ENCODE data around the gene LTB.
A peak's percentile ranks its signal among the peaks of the same experiment; 100 is the strongest.

Gene LTB

GRCh38 chr6:31540640-31541039, 41.6 kb downstream of the LTB start:
- H3K27me3 ChIP-seq (ENCODE audit: control insufficient read depth in 2 of 2, insufficient read depth in 2 of 2, low read length in 2 of 2) = no peaks in the 10 kb centered on the region
- no peaks in the 10 kb centered on the region for H3K9me3 ChIP-seq (ENCODE audit: control insufficient read depth in 2 of 2, low read length in 2 of 2)
- H3K27ac ChIP-seq (ENCODE audit: low read depth in 2 of 2, low read length in 2 of 2) = peak overlapping the region; percentile 92 to 93
- H3K36me3 ChIP-seq (ENCODE audit: control insufficient read depth in 2 of 2, insufficient read depth in 2 of 2, low read length in 2 of 2) = peaks cover 35 to 39% of the 10 kb centered on the region in 2 donors
- H3K4me3 ChIP-seq (ENCODE audit: low read length in 2 of 2) = peak overlapping the region; percentile 96 to 98
- peak overlapping the region; percentile 92 to 96 for H3K9ac ChIP-seq (ENCODE audit: low read depth in 1 of 2, low read length in 2 of 2)
- H3K4me1 ChIP-seq (ENCODE audit: control insufficient read depth in 2 of 2, insufficient read depth in 2 of 2, low read length in 2 of 2) = peaks cover 18 to 26% of the 10 kb centered on the region in 2 donors

- peaks cover 52 to 57% of the 10 kb centered on the region in 2 donors for H3K36me3 ChIP-seq (ENCODE audit: control insufficient read depth in 2 of 2, insufficient read depth in 2 of 2, low read length in 2 of 2)
- no peak overlapping the region for H3K4me3 ChIP-seq (ENCODE audit: low read length in 2 of 2)
- no peaks in the 10 kb centered on the region for H3K27me3 ChIP-seq (ENCODE audit: control insufficient read depth in 2 of 2, insufficient read depth in 2 of 2, low read length in 2 of 2)
- H3K4me1 ChIP-seq (ENCODE audit: control insufficient read depth in 2 of 2, insufficient read depth in 2 of 2, low read length in 2 of 2) = peaks cover 18 to 26% of the 10 kb centered on the region in 2 donors
- no peak overlapping the region for H3K27ac ChIP-seq (ENCODE audit: low read depth in 2 of 2, low read length in 2 of 2)
- no peaks in the 10 kb centered on the region for H3K9me3 ChIP-seq (ENCODE audit: control insufficient read depth in 2 of 2, low read length in 2 of 2)
- no peak overlapping the region for H3K9ac ChIP-seq (ENCODE audit: low read depth in 1 of 2, low read length in 2 of 2)
These were observed 43.3 kb downstream of the LTB start for GRCh38 chr6:31538805-31539400.

- H3K4me3 ChIP-seq (ENCODE audit: low read length in 2 of 2) = no peak overlapping the region
- peaks cover 15 to 21% of the 10 kb centered on the region in 2 donors for H3K4me1 ChIP-seq (ENCODE audit: control insufficient read depth in 2 of 2, insufficient read depth in 2 of 2, low read length in 2 of 2)
- H3K27me3 ChIP-seq (ENCODE audit: control insufficient read depth in 2 of 2, insufficient read depth in 2 of 2, low read length in 2 of 2) = no peaks in the 10 kb centered on the region
- H3K9ac ChIP-seq (ENCODE audit: low read depth in 1 of 2, low read length in 2 of 2) = no peak overlapping the region
- no peaks in the 10 kb centered on the region for H3K9me3 ChIP-seq (ENCODE audit: control insufficient read depth in 2 of 2, low read length in 2 of 2)
- H3K27ac ChIP-seq (ENCODE audit: low read depth in 2 of 2, low read length in 2 of 2) = no peak overlapping the region
- H3K36me3 ChIP-seq (ENCODE audit: control insufficient read depth in 2 of 2, insufficient read depth in 2 of 2, low read length in 2 of 2) = peaks cover 79 to 86% of the 10 kb centered on the region in 2 donors
These were observed 46.5 kb downstream of the LTB start for GRCh38 chr6:31535538-31536324.

- H3K27ac ChIP-seq (ENCODE audit: low read depth in 2 of 2, low read length in 2 of 2) = no peak overlapping the region
- H3K9ac ChIP-seq (ENCODE audit: low read depth in 1 of 2, low read length in 2 of 2) = no peak overlapping the region
- peaks cover 81 to 86% of the 10 kb centered on the region in 2 donors for H3K36me3 ChIP-seq (ENCODE audit: control insufficient read depth in 2 of 2, insufficient read depth in 2 of 2, low read length in 2 of 2)
- peaks cover 5 to 9% of the 10 kb centered on the region in 2 donors for H3K4me1 ChIP-seq (ENCODE audit: control insufficient read depth in 2 of 2, insufficient read depth in 2 of 2, low read length in 2 of 2)
- H3K4me3 ChIP-seq (ENCODE audit: low read length in 2 of 2) = no peak overlapping the region
- H3K27me3 ChIP-seq (ENCODE audit: control insufficient read depth in 2 of 2, insufficient read depth in 2 of 2, low read length in 2 of 2) = no peaks in the 10 kb centered on the region
- no peaks in the 10 kb centered on the region for H3K9me3 ChIP-seq (ENCODE audit: control insufficient read depth in 2 of 2, low read length in 2 of 2)
These were observed 47.6 kb downstream of the LTB start for GRCh38 chr6:31534521-31535040.

DNA sequence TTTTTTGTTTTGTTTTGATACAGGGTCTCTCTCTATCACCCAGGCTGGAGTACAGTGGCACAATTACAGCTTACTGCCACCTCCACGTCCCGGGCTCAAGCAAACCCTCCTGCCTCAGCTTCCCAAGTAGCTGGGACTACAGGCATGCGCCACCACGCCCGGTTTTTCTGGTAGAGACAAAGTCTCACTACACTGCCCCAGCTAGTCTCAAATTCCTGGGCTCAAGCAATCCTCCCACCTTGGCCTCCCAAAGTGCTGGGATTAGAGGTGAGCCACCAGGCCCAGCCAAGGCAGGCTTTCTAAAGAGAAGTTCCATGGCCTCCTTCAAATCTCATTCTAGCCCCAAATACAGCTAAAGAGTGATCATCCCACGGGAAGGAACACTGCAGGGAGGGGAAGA, 48.2 kb downstream of the LTB start:
- Histone ChIP-seq H3K27me3 (ENCODE audit: control insufficient read depth in 2 of 2, insufficient read depth in 2 of 2, low read length in 2 of 2) (no peaks in the 10 kb centered on the region), H3K9me3 (ENCODE audit: control insufficient read depth in 2 of 2, low read length in 2 of 2) (no peaks in the 10 kb centered on the region), H3K4me3 (ENCODE audit: low read length in 2 of 2) (no peak overlapping the region), H3K36me3 (ENCODE audit: control insufficient read depth in 2 of 2, insufficient read depth in 2 of 2, low read length in 2 of 2) (peaks cover 76 to 82% of the 10 kb centered on the region in 2 donors), H3K4me1 (ENCODE audit: control insufficient read depth in 2 of 2, insufficient read depth in 2 of 2, low read length in 2 of 2) (peaks cover under 1 to 3% of the 10 kb centered on the region in 2 donors), H3K9ac (ENCODE audit: low read depth in 1 of 2, low read length in 2 of 2) (no peak overlapping the region), H3K27ac (ENCODE audit: low read depth in 2 of 2, low read length in 2 of 2) (no peak overlapping the region)

DNA sequence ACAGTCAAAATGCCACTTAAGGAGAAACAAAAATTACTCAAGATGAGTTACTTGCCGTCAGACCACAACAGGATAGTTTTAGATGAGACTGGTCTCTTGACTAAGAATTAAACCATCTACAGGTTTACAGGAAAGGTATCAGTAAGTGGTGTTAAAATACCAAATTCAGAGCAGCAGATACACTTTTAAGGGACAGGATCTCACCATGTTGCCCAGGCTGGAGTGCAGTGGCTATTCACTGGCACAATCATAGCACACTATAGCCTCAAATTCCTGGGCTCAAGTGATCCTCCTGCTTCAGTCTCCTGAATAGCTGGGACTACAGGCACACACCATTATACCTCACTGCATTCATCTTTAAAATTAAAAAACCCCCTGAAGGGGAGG, 48.8 kb downstream of the LTB start:
- Histone ChIP-seq H3K36me3 (ENCODE audit: control insufficient read depth in 2 of 2, insufficient read depth in 2 of 2, low read length in 2 of 2) (peaks cover 71 to 76% of the 10 kb centered on the region in 2 donors), H3K4me1 (ENCODE audit: control insufficient read depth in 2 of 2, insufficient read depth in 2 of 2, low read length in 2 of 2) (no peaks in the 10 kb centered on the region), H3K9ac (ENCODE audit: low read depth in 1 of 2, low read length in 2 of 2) (no peak overlapping the region), H3K4me3 (ENCODE audit: low read length in 2 of 2) (no peak overlapping the region), H3K27ac (ENCODE audit: low read depth in 2 of 2, low read length in 2 of 2) (no peak overlapping the region), H3K27me3 (ENCODE audit: control insufficient read depth in 2 of 2, insufficient read depth in 2 of 2, low read length in 2 of 2) (no peaks in the 10 kb centered on the region), H3K9me3 (ENCODE audit: control insufficient read depth in 2 of 2, low read length in 2 of 2) (no peaks in the 10 kb centered on the region)

DNA sequence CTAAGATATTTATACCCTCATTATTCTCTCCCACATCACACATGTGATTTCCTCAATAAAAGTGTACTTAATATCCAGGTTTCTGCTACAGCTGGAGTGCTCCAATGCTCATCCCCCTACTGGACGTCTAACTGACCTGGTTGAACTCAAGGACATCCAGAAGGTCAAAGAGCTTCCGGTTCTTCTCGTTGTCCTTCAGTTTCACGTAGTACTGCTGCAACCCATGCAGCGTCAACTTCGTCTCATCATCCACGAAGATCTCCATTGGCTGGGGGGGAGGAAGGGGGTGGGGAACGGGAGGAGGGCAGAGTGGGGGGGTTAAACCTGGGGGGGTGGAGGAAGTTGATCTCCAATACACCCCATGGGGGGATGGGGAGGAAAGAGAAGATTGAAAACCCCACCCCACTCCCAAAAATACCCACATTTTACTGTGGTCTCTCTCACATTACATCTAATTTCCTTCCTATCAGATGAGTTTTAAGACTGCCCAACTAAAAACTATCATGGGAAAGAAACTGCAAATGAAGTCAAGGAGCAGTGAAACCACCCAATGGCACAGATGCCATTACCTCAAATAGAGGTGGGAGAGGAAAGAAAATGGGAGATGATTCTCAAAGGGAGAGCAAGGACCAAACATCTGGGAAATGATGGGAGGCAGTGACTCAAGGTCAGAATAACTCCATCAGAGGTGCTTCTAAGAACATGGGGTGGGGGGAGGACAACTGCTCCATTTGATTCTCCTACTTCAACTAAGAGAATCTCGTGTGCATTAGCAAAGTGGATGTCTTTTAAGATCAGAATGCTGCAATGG, 49.4 kb downstream of the LTB start:
- Histone ChIP-seq H3K36me3 (ENCODE audit: control insufficient read depth in 2 of 2, insufficient read depth in 2 of 2, low read length in 2 of 2) (peaks cover 66 to 71% of the 10 kb centered on the region in 2 donors), H3K4me1 (ENCODE audit: control insufficient read depth in 2 of 2, insufficient read depth in 2 of 2, low read length in 2 of 2) (no peaks in the 10 kb centered on the region), H3K9me3 (ENCODE audit: control insufficient read depth in 2 of 2, low read length in 2 of 2) (no peaks in the 10 kb centered on the region), H3K9ac (ENCODE audit: low read depth in 1 of 2, low read length in 2 of 2) (no peak overlapping the region), H3K27ac (ENCODE audit: low read depth in 2 of 2, low read length in 2 of 2) (no peak overlapping the region), H3K27me3 (ENCODE audit: control insufficient read depth in 2 of 2, insufficient read depth in 2 of 2, low read length in 2 of 2) (no peaks in the 10 kb centered on the region), H3K4me3 (ENCODE audit: low read length in 2 of 2) (no peak overlapping the region)

DNA sequence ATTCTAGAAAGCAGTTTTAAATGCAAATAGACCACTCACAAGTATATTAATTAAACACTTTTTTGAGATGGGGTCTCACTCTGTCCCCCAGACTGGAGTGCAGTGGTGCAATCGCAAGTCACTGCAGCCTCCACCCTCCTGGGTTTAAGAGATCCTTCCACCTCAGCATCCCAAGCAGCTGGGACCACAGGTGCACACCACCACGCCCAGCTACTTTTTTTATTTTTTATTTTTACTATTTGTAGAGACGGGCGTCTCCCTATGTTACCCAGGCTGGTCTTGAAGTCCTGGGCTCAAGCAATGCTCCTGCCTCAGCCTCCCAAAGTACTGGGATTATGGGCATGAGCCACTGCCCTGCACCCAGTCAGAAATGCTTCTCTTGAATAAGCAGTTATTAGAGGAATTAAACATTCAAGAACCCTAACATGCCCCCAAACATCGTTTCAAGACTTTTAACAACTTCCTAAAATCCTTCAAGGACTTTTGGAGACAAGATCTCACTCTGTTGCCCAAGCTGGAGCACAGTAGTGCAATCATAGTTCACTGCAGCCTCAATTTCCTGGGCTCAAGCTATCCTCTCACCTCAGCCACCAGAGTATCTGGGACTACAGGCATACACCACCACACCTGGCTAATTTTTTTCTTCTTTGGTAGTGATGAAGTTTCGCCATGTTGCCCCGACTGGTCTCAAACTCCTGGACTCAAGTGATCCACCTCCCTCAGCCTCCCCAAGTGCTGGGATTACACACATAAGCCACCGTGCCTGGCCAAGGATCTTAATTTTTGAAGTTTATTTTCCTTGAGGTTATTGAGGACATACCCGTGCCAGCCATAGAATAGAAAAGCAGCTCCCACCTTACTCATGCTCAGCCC, 50.2 kb downstream of the LTB start:
- Histone ChIP-seq H3K36me3 (ENCODE audit: control insufficient read depth in 2 of 2, insufficient read depth in 2 of 2, low read length in 2 of 2) (peaks cover 66 to 68% of the 10 kb centered on the region in 2 donors), H3K9ac (ENCODE audit: low read depth in 1 of 2, low read length in 2 of 2) (no peak overlapping the region), H3K4me3 (ENCODE audit: low read length in 2 of 2) (no peak overlapping the region), H3K4me1 (ENCODE audit: control insufficient read depth in 2 of 2, insufficient read depth in 2 of 2, low read length in 2 of 2) (no peaks in the 10 kb centered on the region), H3K27ac (ENCODE audit: low read depth in 2 of 2, low read length in 2 of 2) (no peak overlapping the region), H3K27me3 (ENCODE audit: control insufficient read depth in 2 of 2, insufficient read depth in 2 of 2, low read length in 2 of 2) (no peaks in the 10 kb centered on the region), H3K9me3 (ENCODE audit: control insufficient read depth in 2 of 2, low read length in 2 of 2) (no peaks in the 10 kb centered on the region)

- Histone ChIP-seq H3K9ac (ENCODE audit: low read depth in 1 of 2, low read length in 2 of 2) (no peak overlapping the region), H3K9me3 (ENCODE audit: control insufficient read depth in 2 of 2, low read length in 2 of 2) (no peaks in the 10 kb centered on the region), H3K4me3 (ENCODE audit: low read length in 2 of 2) (no peak overlapping the region), H3K4me1 (ENCODE audit: control insufficient read depth in 2 of 2, insufficient read depth in 2 of 2, low read length in 2 of 2) (no peaks in the 10 kb centered on the region), H3K27me3 (ENCODE audit: control insufficient read depth in 2 of 2, insufficient read depth in 2 of 2, low read length in 2 of 2) (no peaks in the 10 kb centered on the region), H3K36me3 (ENCODE audit: control insufficient read depth in 2 of 2, insufficient read depth in 2 of 2, low read length in 2 of 2) (peaks cover 60 to 61% of the 10 kb centered on the region in 2 donors), H3K27ac (ENCODE audit: low read depth in 2 of 2, low read length in 2 of 2) (no peak overlapping the region)
These were observed 51.1 kb downstream of the LTB start for GRCh38 chr6:31531162-31531561.

Data from mucosa of rectum (tissue), 2 donors.